PC-3 (cell line): ENCODE measurements around the gene LMBR1.

ENCODE experiments used
- CTCF ChIP-seq: fragments of 300-600 bp; sonication (generic); conservative IDR thresholded peaks from 2 replicates; pipeline ENCODE4 v1.5.1; 2017; ENCODE audit warnings: antibody characterized with exemption, low read depth, mild to moderate bottlenecking, low read length
- EZH2phosphoT487 ChIP-seq: fragments of 300-600 bp; sonication (generic); IDR thresholded peaks from 2 replicates; pipeline ENCODE4 v1.6.1; 2018; ENCODE audit warnings: mild to moderate bottlenecking, antibody characterized with exemption, low read length, borderline replicate concordance

GRCh38 chr7:156941393-156942182, 48.6 kb upstream of the LMBR1 start:
- TF ChIP-seq EZH2phosphoT487, result no peak
- TF ChIP-seq CTCF, result no peak
